ENCODE measurements around the gene ARHGAP6. TPM values are rescaled to one million over a fixed set of nuclear protein-coding genes. Genes with fewer than 3 reads are reported as not detected.

ARHGAP6 gene
- total RNA-seq, 1 donor from 2014 or later, result 1.2 TPM

- Mint-ChIP-seq H3K27me3 (ENCODE audit: insufficient read depth, low read depth) (peaks cover 4% of the 10 kb centered on the region), H3K36me3 (peaks cover 12% of the 10 kb centered on the region), H3K27ac (no peak overlapping the region), H3K4me1 (no peaks in the 10 kb centered on the region), H3K4me3 (no peak overlapping the region), H3K9me3 (no peaks in the 10 kb centered on the region)
- H3K4me3 ChIP-seq, result no peak overlapping the region
- no peaks in the 10 kb centered on the region for H4K20me1 ChIP-seq (ENCODE audit: low read depth)
- H3F3A ChIP-seq (ENCODE audit: low read depth), result no peaks in the 10 kb centered on the region
- no peaks in the 10 kb centered on the region for H3K27me3 ChIP-seq
- H3K79me2 ChIP-seq (ENCODE audit: low read depth), result no peaks in the 10 kb centered on the region
- TF ChIP-seq EZH2phosphoT487 (IDR thresholded peaks at IDR 0.05) (no peak), EZH2 (IDR thresholded peaks at IDR 0.05) (no peak), CTCF (IDR thresholded peaks at IDR 0.05) (no peak)
- no peaks in the 10 kb centered on the region for H3K4me1 ChIP-seq
- H3K9ac ChIP-seq, result no peak overlapping the region
- no peak overlapping the region for H3K27ac ChIP-seq
- no peak for DNase-seq (ENCODE audit: low spot score)
- peaks cover 3% of the 10 kb centered on the region for H3K9me3 ChIP-seq (ENCODE audit: low read depth)
- peaks cover 4% of the 10 kb centered on the region for H3K36me3 ChIP-seq
- H2AFZ ChIP-seq (replicated peaks), result no peak overlapping the region
- no peak overlapping the region for H3K4me2 ChIP-seq
Observed at GRCh38 chrX:11119313-11119943, 546.3 kb downstream of the ARHGAP6 start.

- Histone ChIP-seq H3K4me3 (no peak overlapping the region), H3K27me3 (no peaks in the 10 kb centered on the region), H3K27ac (no peak overlapping the region), H3K36me3 (peaks cover 4% of the 10 kb centered on the region), H3K4me2 (no peak overlapping the region), H3F3A (ENCODE audit: low read depth) (no peaks in the 10 kb centered on the region), H3K4me1 (no peaks in the 10 kb centered on the region), H3K79me2 (ENCODE audit: low read depth) (peaks cover 14% of the 10 kb centered on the region), H2AFZ (replicated peaks) (no peak overlapping the region), H3K9me3 (ENCODE audit: low read depth) (peaks cover 3% of the 10 kb centered on the region), H3K9ac (no peak overlapping the region), H4K20me1 (ENCODE audit: low read depth) (no peaks in the 10 kb centered on the region)
- DNase-seq (ENCODE audit: low spot score), result no peak
- no peak overlapping the region for H3K4me3 Mint-ChIP-seq
- H3K36me3 Mint-ChIP-seq, result peaks cover 13% of the 10 kb centered on the region
- H3K9me3 Mint-ChIP-seq, result no peaks in the 10 kb centered on the region
- no peak overlapping the region for H3K27ac Mint-ChIP-seq
- peaks cover 4% of the 10 kb centered on the region for H3K27me3 Mint-ChIP-seq (ENCODE audit: insufficient read depth, low read depth)
- no peak for TF ChIP-seq CTCF (IDR thresholded peaks at IDR 0.05)
- TF ChIP-seq EZH2phosphoT487 (IDR thresholded peaks at IDR 0.05), result no peak
- no peak for TF ChIP-seq EZH2 (IDR thresholded peaks at IDR 0.05)
- H3K4me1 Mint-ChIP-seq, result no peaks in the 10 kb centered on the region
Observed at GRCh38 chrX:11117745-11118144, 548.0 kb downstream of the ARHGAP6 start.

- H3K4me1 ChIP-seq, result no peaks in the 10 kb centered on the region
- DNase-seq (ENCODE audit: low spot score), result no peak
- peaks cover 8% of the 10 kb centered on the region for H3K36me3 Mint-ChIP-seq
- no peaks in the 10 kb centered on the region for H3K4me1 Mint-ChIP-seq
- peaks cover 3% of the 10 kb centered on the region for H3K9me3 Mint-ChIP-seq
- H3K27ac ChIP-seq, result no peak overlapping the region
- H3K79me2 ChIP-seq (ENCODE audit: low read depth), result peaks cover 30% of the 10 kb centered on the region
- peaks cover 4% of the 10 kb centered on the region for H3K36me3 ChIP-seq
- no peak overlapping the region for H3K4me3 Mint-ChIP-seq
- peaks cover 3% of the 10 kb centered on the region for H3K9me3 ChIP-seq (ENCODE audit: low read depth)
- H3K4me2 ChIP-seq, result no peak overlapping the region
- H3K27me3 Mint-ChIP-seq (ENCODE audit: insufficient read depth, low read depth), result peaks cover 3% of the 10 kb centered on the region
- H3K9ac ChIP-seq, result no peak overlapping the region
- no peaks in the 10 kb centered on the region for H3F3A ChIP-seq (ENCODE audit: low read depth)
- no peak overlapping the region for H3K4me3 ChIP-seq
- H2AFZ ChIP-seq (replicated peaks), result no peak overlapping the region
- no peak overlapping the region for H3K27ac Mint-ChIP-seq
- peaks cover 7% of the 10 kb centered on the region for H4K20me1 ChIP-seq (ENCODE audit: low read depth)
- H3K27me3 ChIP-seq, result no peaks in the 10 kb centered on the region
- TF ChIP-seq EZH2phosphoT487 (IDR thresholded peaks at IDR 0.05), result no peak
- no peak for TF ChIP-seq EZH2 (IDR thresholded peaks at IDR 0.05)
- TF ChIP-seq CTCF (IDR thresholded peaks at IDR 0.05), result no peak
Observed at GRCh38 chrX:11113731-11114130, 552.0 kb downstream of the ARHGAP6 start.

Data from neural progenitor cell (in vitro differentiated cells).